Activated T-helper 1 cell treated with Interleukin-2 at 50 U/mL for 16 hours (primary cell): ENCODE measurements around the gene SPTSSB.
A peak's percentile ranks its signal among the peaks of the same experiment; 100 is the strongest.

Source experiments
- DNase-seq: peaks from one replicate; pipeline ENCODE4 v3.0.0-alpha.2; 2020; ENCODE audit warnings: low read depth

Gene SPTSSB

DNA sequence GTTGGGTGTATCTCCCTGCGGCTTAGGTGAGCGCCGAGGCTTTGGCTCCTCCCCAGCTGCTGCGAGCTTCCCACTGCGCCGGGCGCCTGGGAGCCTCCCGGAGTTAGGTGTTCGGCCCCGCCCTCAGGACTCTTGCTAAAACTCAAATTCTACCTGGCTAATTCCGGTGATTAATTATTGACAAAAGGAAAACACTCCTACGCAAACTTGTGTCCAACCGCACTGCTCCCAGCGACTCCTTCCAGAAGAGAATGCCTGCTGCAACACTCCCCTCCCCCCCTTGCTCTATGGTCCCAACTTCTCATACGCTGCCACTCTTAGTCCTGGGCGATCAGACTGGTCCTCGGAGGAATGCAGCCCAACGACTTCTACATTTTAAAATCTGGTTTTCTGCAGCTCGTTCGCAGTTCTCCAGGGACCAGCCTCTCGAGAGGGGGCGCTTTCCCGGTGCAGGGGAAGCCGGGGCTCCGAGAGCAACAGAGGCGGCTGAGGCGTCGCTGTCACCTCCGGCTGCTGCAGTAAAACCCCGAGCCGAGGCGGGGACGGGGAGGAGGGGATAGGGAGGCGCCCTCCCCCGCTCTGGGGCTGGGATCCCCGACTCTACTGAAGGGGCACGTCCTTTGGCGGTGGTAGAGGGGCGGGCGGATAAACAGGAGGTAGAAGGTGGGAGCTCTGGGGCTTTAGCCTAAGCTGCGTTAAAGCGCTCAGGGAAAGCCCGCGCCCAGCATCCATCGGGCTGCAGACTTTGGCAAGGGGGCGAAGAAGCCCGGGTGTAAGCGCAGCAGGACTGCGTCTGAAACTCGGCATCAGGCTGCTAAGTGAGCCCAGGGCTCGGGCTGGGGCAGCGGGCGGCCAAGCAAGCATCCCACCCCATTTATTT lies at the start of gene SPTSSB:
SPTSSB (minus strand) TSS at position 77 of the 880 bp plus-strand sequence. CDS start 25,194 bp downstream, outside the sequence.
- DNase-seq: peak; percentile 28

GRCh38 chr3:161420746-161421145 lies 49.4 kb upstream of the SPTSSB start:
- no peak for DNase-seq

- DNase-seq: no peak
These were observed 48.4 kb upstream of the SPTSSB start for GRCh38 chr3:161419555-161420333.

GRCh38 chr3:161415506-161416231 lies 44.4 kb upstream of the SPTSSB start:
- no peak for DNase-seq

- no peak for DNase-seq
These were observed 43.6 kb upstream of the SPTSSB start for GRCh38 chr3:161414907-161415306.

DNA sequence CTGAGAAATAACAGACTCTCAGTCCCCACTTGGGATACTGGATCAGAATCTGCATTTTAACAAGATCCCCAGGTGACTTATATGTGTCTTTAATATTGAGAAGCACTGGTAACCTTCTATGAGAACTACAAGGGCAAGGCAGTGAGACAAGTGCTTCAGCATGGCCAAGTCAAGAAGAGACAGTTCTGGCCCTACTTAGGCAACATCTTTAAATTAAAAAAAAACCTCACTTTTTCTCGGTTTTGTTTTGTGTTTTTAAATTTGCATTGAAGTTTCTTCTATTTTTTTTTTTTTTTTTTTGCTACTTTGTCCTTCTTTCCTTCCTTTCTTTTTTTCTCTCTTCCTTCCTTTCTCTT lies 42.5 kb upstream of the SPTSSB start:
- no peak for DNase-seq

DNA sequence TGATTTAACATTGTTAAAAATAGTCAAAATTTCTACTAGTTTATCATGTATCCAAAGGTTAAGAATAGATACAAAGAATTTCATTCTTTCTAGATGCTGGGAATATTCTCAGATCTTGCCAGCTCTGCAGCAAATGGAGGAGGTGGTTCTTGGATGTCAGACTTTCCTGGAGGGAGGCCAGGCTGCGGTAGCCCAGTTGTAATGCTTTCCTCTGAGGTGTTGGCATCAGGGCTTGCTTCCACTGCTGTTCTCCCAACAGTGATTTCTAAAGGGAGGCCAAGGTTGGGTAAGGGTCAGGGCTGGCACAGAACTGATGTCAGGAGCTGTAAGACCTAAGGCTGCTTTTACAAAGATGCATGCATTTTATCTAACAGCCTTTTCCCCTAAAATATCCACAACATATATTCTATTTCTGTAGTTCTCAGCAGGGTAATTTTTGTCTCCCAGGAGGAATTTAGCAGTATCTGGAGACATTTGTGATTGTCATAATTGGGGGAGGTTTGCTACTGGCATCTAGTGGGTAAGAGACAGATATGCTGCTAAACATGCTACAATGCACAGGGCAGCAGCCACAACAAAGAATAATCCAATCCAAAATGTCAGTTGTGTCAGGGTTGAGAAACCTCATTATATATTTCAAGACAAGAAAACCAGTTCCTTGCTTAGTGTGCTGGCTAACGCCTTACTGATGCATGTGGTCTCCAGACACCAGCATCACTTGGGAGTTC lies 42.0 kb upstream of the SPTSSB start:
- no peak for DNase-seq

GRCh38 chr3:161412123-161412522 lies 40.8 kb upstream of the SPTSSB start:
- no peak for DNase-seq

DNA sequence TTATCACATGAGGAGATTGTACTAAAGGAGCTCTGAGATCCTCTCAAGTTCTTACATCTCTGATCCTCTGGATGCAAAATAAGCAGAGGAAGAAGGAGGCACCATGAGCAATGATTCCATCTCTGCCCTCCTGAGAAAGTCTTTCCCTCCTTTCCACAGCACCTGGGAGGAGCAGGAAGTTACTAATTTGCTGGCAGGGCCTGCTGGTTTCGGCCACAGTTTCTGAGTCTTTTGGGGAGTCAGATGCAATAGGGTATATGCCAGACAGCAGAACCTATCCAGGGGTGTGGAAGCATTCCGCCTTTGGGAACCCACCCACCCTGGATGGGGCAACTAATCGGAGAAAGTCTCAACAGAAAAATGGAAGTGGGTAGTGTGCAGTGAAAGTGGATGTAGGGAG lies 38.5 kb upstream of the SPTSSB start:
- DNase-seq: no peak

- DNase-seq: no peak
These were observed 37.8 kb upstream of the SPTSSB start for GRCh38 chr3:161409069-161409468.

DNA sequence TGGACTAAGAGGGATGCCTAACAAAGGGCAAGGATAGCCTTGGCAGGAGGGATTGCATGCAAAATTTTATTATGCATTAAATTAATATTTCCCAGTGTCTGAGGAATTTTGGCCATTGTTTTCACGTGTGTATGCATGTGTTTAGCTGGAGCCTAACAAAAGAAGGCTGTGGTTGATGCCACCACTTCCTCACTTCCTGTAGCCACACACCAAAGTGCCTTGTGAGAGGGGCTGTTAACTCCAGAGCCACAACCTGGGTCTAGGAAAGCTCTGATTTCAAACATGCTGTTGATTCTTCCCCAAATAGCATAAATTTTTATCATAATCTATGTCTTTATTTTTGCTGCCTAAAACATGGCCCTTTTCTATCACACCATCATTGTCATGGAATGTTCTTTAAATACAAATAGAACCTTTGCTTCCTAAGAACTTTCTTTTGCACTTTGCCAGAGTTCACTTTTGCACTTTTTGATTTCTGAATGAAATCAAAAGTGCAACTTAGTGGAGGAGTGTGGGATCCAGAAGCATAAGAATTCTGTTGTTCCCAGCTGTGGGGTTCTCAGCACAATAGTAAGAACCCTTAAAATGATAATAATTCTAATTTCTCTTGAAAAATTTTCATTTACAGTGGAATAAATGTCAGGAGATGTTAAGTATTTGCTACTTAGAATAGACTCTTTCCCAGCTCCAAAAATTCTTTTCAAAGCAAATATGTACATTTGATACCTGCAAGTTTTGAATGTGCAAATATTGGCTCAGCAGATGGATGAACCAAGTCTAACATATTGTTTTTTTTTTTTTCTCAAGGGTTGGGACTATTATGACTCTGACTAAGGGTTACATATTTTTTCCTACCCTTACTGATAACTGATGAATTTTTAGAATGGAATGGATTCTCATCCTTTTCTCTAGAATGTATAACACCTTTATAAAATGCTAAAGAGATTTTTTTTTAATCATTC lies 35.6 kb upstream of the SPTSSB start:
- no peak for DNase-seq

GRCh38 chr3:161405836-161406235 lies 34.5 kb upstream of the SPTSSB start:
- DNase-seq: no peak

GRCh38 chr3:161405087-161405486 lies 33.8 kb upstream of the SPTSSB start:
- no peak for DNase-seq

- DNase-seq: no peak
These were observed 31.9 kb upstream of the SPTSSB start for GRCh38 chr3:161403251-161403650.

DNA sequence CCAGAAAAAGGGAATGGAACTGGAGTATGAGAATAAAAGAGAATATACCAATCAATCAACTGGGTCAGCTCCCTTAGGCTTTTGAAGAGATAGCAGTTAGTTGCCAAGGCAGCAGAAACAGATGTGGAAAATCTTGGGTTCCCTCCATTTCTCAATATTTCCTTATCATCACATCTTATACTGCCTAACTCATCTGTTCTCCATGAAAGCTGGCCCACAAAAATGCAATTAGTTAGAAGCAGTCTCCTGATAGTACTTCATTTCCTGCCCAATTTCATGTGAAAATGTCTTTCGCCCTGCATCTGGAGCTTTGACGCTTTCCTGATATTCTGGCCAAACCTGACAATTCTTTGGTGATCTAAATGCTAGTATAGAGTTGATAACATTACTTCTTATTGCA lies 30.1 kb upstream of the SPTSSB start:
- no peak for DNase-seq

DNA sequence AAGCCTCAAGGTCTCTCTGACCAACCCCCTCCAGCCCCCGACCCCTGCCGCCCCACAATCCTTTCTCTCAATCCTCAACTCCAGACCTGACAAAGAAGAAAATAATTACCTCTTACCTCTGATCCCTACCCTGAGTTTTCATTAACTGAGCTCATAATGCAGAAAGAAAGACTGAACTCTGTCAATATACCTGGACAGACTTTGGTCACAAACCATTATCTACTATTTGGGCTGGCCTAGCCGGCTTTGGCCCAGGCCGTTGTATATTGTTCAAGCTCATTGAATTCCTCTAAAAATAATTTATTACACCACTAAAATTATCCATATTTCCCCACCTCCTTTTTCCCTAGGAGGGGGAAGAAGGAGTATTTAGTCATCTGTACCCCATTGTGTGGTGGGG lies 29.3 kb upstream of the SPTSSB start:
- DNase-seq: no peak

GRCh38 chr3:161395115-161396012 lies 24.0 kb upstream of the SPTSSB start:
- DNase-seq: no peak

DNA sequence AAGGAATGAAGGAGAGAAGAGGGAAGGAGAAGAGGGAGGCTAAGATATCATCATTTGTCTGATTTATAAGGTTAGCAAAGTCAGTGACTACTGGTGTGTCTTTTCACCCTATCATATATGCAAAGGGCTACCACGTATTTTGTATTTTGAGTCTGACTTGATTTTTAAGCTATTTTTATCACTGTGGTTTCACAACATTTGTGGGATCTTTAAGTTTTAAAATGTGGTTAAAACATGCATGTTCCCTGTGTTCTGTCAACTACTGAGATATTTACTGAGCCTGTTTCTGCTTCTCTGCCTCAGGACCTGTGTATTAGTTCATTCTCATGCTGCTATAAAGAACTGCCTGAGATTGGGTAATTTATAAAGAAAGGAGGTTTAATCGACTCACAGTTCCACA lies 22.5 kb upstream of the SPTSSB start:
- DNase-seq: no peak

- DNase-seq: no peak
These were observed 22.0 kb upstream of the SPTSSB start for GRCh38 chr3:161393310-161393709.

DNA sequence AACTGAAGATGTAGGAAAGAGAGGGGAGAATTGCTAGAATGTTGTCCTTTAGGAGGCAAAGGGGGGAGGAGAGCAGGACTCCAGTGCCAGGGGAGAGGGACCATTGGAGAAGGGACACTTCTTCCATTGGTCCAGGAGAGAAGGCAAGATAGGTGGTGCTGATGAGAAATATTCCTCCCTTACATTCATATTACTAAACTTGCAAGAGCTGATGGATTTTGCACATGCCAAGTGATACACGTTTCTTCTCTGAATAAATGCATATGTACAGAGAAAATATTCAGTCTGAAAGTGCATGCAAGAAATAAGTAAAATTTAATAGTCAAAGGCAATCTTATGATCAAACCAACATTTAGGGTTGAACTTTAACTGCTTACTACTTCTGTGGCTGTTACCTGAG lies 21.5 kb upstream of the SPTSSB start:
- DNase-seq: no peak
